HepG2 (cell line): ENCODE data around the gene SUSD3. TPM values are rescaled to one million over a fixed set of nuclear protein-coding genes. Genes with fewer than 3 reads are reported as not detected.

Source experiments
- ATF2 ChIP-seq: sonication (generic); formaldehyde crosslinking; IDR thresholded peaks from 2 replicates; pipeline ENCODE4 v1.4.0; 2020; ENCODE audit warnings: missing genetic modification reagents
- FOSL2 ChIP-seq: sonication (generic); formaldehyde crosslinking; IDR thresholded peaks from 2 replicates; pipeline ENCODE4 v1.4.0; 2020; ENCODE audit warnings: missing genetic modification reagents
- HDAC2 ChIP-seq: sonication (generic); formaldehyde crosslinking; IDR thresholded peaks from 2 replicates; pipeline ENCODE4 v1.4.0; 2020; ENCODE audit warnings: missing genetic modification reagents
- MATR3 ChIP-seq: sonication (generic); formaldehyde crosslinking; IDR thresholded peaks from 2 replicates; pipeline ENCODE4 v1.4.0; 2020; ENCODE audit warnings: missing genetic modification reagents
- NCOA5 ChIP-seq: sonication (generic); formaldehyde crosslinking; IDR thresholded peaks from 2 replicates; pipeline ENCODE4 v1.4.0; 2020; ENCODE audit warnings: missing genetic modification reagents
- PAF1 ChIP-seq: IDR thresholded peaks from 2 replicates; pipeline ENCODE4 v1.6.1; 2016; ENCODE audit warnings: missing genetic modification reagents, missing compliant biosample characterization
- PATZ1 ChIP-seq: sonication (generic); formaldehyde crosslinking; IDR thresholded peaks from 2 replicates; pipeline ENCODE4 v1.4.0; 2020; ENCODE audit warnings: missing genetic modification reagents
- PAWR ChIP-seq: sonication (generic); formaldehyde crosslinking; IDR thresholded peaks from 2 replicates; pipeline ENCODE4 v1.4.0; 2020; ENCODE audit warnings: missing genetic modification reagents, mild to moderate bottlenecking, borderline replicate concordance
- PLSCR1 ChIP-seq: sonication (generic); formaldehyde crosslinking; IDR thresholded peaks from 2 replicates; pipeline ENCODE4 v1.5.0; 2020; ENCODE audit warnings: missing genetic modification reagents, mild to moderate bottlenecking, borderline replicate concordance
- RAD51 ChIP-seq: fragments of 450-650 bp; IDR thresholded peaks from 2 replicates; pipeline ENCODE4 v1.6.1; 2016; ENCODE audit warnings: borderline replicate concordance
- SYNCRIP ChIP-seq: fragments of 200-400 bp; formaldehyde crosslinking; IDR thresholded peaks from 2 replicates; pipeline ENCODE4 v1.6.1; 2018; ENCODE audit warnings: mild to moderate bottlenecking, low read depth, low read length; ENCODE audit not compliant: insufficient read depth
- THRA ChIP-seq: sonication (generic); formaldehyde crosslinking; IDR thresholded peaks from 2 replicates; pipeline ENCODE4 v1.4.0; 2020; ENCODE audit warnings: missing genetic modification reagents, borderline replicate concordance
- TRAFD1 ChIP-seq: sonication (generic); formaldehyde crosslinking; IDR thresholded peaks from 2 replicates; pipeline ENCODE4 v1.5.1; 2020; ENCODE audit warnings: missing genetic modification reagents, mild to moderate bottlenecking, borderline replicate concordance
- ZBTB1 ChIP-seq: sonication (generic); formaldehyde crosslinking; IDR thresholded peaks from 2 replicates; pipeline ENCODE4 v1.4.0; 2020; ENCODE audit warnings: missing genetic modification reagents, borderline replicate concordance
- ZBTB7B ChIP-seq: sonication (generic); formaldehyde crosslinking; IDR thresholded peaks from 2 replicates; pipeline ENCODE4 v1.4.0; 2020; ENCODE audit warnings: missing genetic modification reagents
- ZNF180 ChIP-seq: sonication (generic); formaldehyde crosslinking; IDR thresholded peaks from 2 replicates; pipeline ENCODE4 v1.4.0; 2020; ENCODE audit warnings: low read depth, missing genetic modification reagents, borderline replicate concordance
- ZNF251 ChIP-seq: sonication (generic); formaldehyde crosslinking; IDR thresholded peaks from 2 replicates; pipeline ENCODE4 v1.9.0; 2021; ENCODE audit warnings: mild to moderate bottlenecking, missing genetic modification reagents
- ZNF468 ChIP-seq: sonication (generic); formaldehyde crosslinking; IDR thresholded peaks from 2 replicates; pipeline ENCODE4 v1.8.0; 2022; ENCODE audit warnings: mild to moderate bottlenecking, moderate library complexity, missing genetic modification reagents
- ZNF530 ChIP-seq: sonication (generic); formaldehyde crosslinking; IDR thresholded peaks from 2 replicates; pipeline ENCODE4 v1.5.0; 2020; ENCODE audit warnings: low read depth, mild to moderate bottlenecking, missing genetic modification reagents
- ZNF83 ChIP-seq: sonication (generic); formaldehyde crosslinking; IDR thresholded peaks from 2 replicates; pipeline ENCODE4 v1.4.0; 2020; ENCODE audit warnings: missing genetic modification reagents, mild to moderate bottlenecking, borderline replicate concordance
- polyA plus RNA-seq, 8 experiments: library from polyadenylated mRNA; depleted of rRNA in 3 of 8; stranded (reverse) in 7 of 8; unstranded in 1 of 8; fragments of >200 nt; fragmentation: Illumina TruSeq in 4 of 8; extraction: Trizol in 4 of 8; gene quantifications; 2 replicates each; pipeline versions ENCODE4 v1.2.1 to v1.2.3, GENCODE V29; 2011 to 2016; ENCODE audit warnings: low read depth in 4 of 8, missing spikeins in 1 of 8, mixed read lengths in 1 of 8; ENCODE audit not compliant: insufficient read depth in 1 of 8
- total RNA-seq, 5 experiments: library from RNA; depleted of rRNA; stranded (reverse); fragments of >200 nt; fragmentation: Illumina TruSeq; extraction: Trizol; gene quantifications; 2 replicates each; pipeline ENCODE4 v1.2.3, GENCODE V29; 2016; ENCODE audit warnings: low read depth in 1 of 5

The SUSD3 gene
- total and polyA plus RNA-seq, 2 of the 13 experiments (the other 11 are each of a cell fraction or from before 2014, with no cell fraction given) = 7.0 to 9.1 TPM

GRCh38 chr9:93058355-93059010 lies at the start of gene SUSD3 (continued):
- no peak for TF ChIP-seq NCOA5 (CRISPR knock-in tag)
- peak; percentile 93 for TF ChIP-seq PATZ1 (CRISPR knock-in tag)
- no peak for TF ChIP-seq TRAFD1 (CRISPR knock-in tag)
- no peak for TF ChIP-seq HDAC2
- no peak for TF ChIP-seq ZNF251 (CRISPR knock-in tag)
- no peak for TF ChIP-seq MATR3
- 0 out of 2 replicates have a peak, but pooled peaks have one; percentile 23 for TF ChIP-seq ZBTB7B (CRISPR knock-in tag)
- no peak for TF ChIP-seq ATF2 (CRISPR knock-in tag)
- TF ChIP-seq PAWR (CRISPR knock-in tag) = no peak
- TF ChIP-seq PLSCR1 = no peak
- TF ChIP-seq PAF1 (CRISPR knock-in tag) = no peak
- no peak for TF ChIP-seq FOSL2 (CRISPR knock-in tag)
- TF ChIP-seq ZBTB1 = no peak
- no peak for TF ChIP-seq RAD51
- TF ChIP-seq ZNF530 (CRISPR knock-in tag) = no peak
- no peak for TF ChIP-seq ZNF83
- no peak for TF ChIP-seq ZNF468 (CRISPR knock-in tag)
- TF ChIP-seq ZNF180 (CRISPR knock-in tag) = no peak
- no peak for TF ChIP-seq THRA (CRISPR knock-in tag)
- TF ChIP-seq SYNCRIP = no peak
